Ishikawa (cell line): ENCODE data around the gene RBMS1.

ENCODE experiments used
- MAX ChIP-seq: IDR thresholded peaks from 2 replicates; pipeline ENCODE4 v1.6.1; 2012
- RAD21 ChIP-seq: IDR thresholded peaks from 2 replicates; pipeline ENCODE4 v1.6.1; 2012; ENCODE audit warnings: low read depth

- TF ChIP-seq MAX (no peak), RAD21 (no peak)
Observed at GRCh38 chr2:160411955-160412354, 81.7 kb downstream of the RBMS1 start.
